GM19324 (cell line): ENCODE measurements around the gene TRMT1.

Experiments used
- ATAC-seq: cut with Tn5 transposase; IDR thresholded peaks from one replicate; pipeline ENCODE4 v1.9.1; 2021; ENCODE audit warnings: mild to moderate bottlenecking, moderate library complexity; ENCODE audit not compliant: unreplicated experiment, low FRiP score

The TRMT1 gene

DNA sequence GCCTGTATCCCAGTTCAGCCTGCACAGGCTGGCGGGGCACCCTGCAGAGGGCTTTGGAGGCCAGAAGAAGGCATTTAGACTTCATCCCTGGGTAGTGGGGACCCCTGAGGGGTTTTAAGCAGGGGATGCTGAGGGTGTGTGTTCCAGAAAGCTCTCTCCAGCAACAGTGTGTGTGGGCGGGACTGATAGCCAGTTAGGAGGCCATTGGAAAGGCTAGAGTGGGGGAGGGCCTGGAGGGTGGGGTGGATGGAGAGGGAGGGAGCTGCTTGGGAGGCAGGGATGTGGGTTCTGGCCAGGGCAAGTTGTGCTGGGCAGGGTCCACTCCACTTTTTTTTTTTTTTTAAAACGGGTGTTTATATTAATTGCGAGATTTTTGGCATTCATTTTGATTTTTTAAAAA is 42.2 kb downstream of the TRMT1 start:
- no peak for ATAC-seq

DNA sequence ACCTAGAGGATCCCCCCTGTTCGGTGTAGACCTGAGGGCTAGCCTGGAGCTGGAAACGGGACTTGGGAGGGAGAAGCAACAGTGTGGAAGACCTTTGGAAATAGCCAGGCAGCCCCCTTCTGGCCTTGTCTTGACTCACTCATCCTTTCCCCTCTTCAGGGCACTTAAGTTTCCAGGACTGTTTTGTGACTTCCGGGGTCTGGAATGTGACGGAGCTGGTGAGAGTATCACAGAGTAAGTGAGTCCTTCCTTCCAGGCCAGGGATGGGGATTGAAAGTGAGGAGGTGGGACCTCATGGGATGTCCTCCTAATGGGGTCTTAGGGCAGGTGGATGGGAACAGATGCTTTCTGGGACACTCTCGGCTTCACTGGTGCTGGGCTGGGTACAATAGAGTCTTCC is 43.3 kb downstream of the TRMT1 start:
- ATAC-seq: no peak

- ATAC-seq: no peak
Measured at GRCh38 chr19:13072188-13072908, 44.2 kb downstream of the TRMT1 start.

GRCh38 chr19:13071444-13072187 is 44.9 kb downstream of the TRMT1 start:
- ATAC-seq: no peak

DNA sequence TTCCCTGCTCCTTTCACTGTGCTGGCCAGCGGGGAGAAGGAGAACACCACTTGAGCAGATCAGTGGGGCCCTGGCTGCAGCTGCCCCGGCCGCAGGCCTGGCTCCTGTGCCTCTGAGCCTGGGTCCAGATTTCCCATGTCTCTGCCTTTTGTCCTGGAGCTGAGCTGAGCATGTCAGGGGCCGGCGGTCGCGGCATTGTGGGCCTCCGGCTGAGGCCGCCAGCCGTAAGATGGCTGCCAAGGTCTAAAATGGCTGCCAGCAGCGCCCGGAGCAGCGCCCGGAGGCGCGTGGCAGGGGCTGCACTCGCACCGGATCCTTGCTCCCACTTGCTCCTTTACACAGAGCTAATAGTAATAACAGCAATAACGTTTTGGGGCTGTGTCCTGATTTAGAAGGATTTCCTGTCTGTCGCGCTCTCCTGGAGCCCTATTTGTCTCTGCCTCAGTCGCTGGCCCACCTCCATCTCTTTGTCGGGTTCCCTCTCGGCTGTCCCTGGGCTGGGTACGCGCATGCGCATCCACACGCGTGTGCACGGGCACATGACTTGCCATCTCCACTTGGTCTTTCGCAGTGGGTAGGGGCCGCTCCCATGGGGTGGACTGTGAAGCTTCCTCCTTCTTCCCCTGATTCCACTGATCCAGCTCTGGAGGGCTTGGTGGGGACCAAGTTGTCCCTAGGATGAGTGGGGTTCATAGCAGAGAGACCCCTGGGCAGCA is 46.0 kb downstream of the TRMT1 start:
- no peak for ATAC-seq

- ATAC-seq: no peak
Measured at GRCh38 chr19:13069415-13070359, 46.9 kb downstream of the TRMT1 start.

GRCh38 chr19:13068085-13068846 is 48.3 kb downstream of the TRMT1 start:
- no peak for ATAC-seq

DNA sequence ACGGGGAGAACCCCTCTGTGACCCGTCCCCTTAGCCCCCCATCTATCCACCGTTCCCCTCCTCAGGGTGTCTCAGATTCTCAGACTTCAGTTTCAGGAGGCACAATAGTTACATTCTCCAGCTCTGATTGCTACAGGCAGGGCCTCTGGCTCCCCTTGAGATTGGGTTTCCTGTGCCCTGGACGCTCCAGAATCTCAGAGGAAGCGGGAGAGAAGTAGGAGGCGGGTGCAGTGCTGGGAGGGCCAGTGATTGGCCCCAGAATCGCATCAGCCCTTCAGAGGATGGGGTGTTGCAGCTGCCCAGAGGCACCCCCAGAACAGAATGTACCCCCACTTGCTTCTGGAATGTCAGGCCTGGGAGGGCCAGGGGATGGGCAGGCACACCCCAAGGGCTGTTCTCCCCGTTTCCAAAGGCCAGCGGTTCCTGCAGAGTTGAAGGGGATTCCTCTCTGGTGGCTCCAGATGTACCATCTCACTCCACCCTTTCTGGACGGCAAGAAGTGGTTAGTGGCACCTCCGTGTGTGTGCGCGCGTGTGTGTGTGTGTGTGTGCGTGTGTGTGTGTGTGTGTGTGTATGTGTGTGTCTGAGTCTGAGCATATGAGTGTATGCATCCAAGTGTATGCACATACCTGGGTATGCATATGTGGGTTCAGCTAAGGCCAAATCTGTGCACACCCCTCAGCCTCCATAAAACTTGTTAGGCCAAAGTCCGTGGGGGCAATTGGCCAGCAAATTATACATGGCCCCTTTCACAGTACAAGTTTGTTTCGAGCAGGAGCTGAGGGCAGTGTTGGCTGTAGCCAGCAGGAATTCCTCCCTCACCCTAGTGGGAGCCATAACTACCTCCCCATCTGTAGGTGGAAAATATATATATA is 49.4 kb downstream of the TRMT1 start:
- no peak for ATAC-seq

DNA sequence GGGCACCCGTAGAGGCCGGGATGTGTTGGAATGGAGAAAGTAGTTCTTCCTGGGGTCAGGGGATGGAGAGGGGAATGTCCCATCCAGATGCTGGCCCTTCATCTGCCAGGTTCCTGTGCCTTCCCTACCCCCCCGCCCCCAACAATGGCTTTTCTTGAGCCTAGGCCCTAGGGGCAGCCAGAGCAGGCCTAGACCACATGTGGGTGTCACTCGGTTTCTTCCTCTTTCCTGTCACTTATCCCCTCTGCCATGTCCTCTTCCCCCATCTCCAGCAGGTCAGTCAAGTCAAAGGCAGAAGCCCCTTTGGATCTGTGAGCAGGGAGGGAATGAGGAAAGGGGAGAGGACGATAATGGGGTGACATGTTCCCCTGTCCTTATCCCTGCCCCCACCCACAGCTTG is 50.3 kb downstream of the TRMT1 start:
- ATAC-seq: no peak

- ATAC-seq: no peak
Measured at GRCh38 chr19:13064092-13064489, 52.4 kb downstream of the TRMT1 start.

GRCh38 chr19:13063461-13064091 is 53.0 kb downstream of the TRMT1 start:
- no peak for ATAC-seq

DNA sequence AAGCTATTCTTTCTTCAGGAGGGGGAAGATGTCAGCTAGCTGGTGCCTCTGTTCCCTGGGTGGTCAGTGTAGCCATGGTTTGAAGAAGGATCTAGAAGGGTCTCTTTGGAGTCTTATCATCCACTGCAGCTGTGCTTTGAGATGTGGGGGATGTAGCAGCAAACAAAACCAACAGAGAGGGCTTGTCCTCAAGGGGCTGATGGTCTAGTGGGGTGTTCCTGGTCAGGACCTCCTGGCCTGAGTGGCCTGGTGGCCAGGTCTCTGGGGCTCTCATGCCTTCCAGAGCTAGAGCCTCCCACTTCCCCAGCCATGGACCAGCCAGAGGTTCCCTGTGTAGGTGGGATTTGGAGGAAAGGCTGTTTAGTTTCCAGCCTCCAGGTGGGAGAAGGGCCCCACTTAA is 54.2 kb downstream of the TRMT1 start:
- ATAC-seq: no peak

- ATAC-seq: no peak
Measured at GRCh38 chr19:13060964-13061927, 55.3 kb downstream of the TRMT1 start.

GRCh38 chr19:13060233-13060963 is 56.1 kb downstream of the TRMT1 start:
- no peak for ATAC-seq

DNA sequence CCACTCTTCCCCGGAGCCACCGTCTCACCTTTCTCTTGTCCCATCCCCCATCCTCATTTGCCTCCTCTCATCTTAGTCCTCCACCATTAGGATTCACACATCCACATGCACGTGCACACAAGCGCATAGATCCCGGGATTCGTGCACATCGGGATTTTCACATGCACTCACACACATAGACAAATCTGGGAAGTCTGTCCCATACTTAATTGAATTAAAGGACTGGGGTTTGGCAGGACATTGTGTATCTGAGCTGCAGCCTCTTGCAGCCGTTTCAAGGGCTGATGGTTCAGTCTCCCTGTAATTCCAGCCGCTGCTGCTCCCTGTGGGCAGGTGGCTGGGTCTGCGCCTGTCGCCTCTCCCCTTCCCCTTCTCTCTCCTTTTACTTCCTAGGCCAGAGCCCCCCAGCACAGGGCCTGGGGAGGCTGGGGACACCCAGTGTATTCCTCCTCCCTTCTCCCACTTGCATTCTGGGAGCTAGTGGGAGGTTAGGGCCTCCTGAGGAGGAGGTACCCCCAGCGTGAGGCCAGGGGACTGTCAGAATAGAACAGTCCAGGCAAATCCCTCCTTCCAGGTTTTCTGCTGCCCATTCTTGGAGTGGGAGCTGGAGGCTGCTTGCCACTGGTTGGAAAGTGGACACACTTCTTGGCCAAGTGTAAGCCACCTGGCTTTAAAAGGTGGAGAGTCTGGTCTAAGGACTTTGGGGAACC is 57.4 kb downstream of the TRMT1 start:
- ATAC-seq: no peak

DNA sequence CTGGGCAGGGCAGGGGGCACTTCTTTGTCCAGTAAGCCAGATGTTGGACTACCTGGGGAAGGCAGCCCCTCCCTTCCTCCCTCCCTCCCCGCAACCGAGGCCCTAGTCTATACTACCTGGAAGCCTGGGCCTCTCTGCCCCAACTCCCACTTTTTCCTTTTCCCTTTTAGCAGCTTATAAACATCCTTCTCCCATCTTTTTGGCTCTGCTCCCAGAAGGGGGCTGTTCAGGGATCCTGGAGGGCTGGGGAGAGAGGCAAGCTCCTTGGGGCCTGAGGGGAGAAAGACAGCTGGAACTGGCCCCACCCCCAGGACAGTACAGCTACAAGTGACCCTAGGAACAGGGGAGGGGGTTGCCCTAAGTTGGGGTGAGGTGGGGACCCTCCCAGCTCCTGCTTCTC is 58.8 kb downstream of the TRMT1 start:
- no peak for ATAC-seq
